OCI-LY7 (cell line): ENCODE results near the gene RHOT1.

Source experiments
- CTCF ChIP-seq: fragments of 200-600 bp; sonication (generic); conservative IDR thresholded peaks from 2 replicates; pipeline ENCODE4 v1.5.1; 2014; ENCODE audit warnings: mild to moderate bottlenecking, antibody characterized with exemption, low read length, moderate library complexity, mixed read lengths
- EZH2phosphoT487 ChIP-seq: fragments of 200-600 bp; sonication (generic); IDR thresholded peaks from 2 replicates; pipeline ENCODE4 v1.6.1; 2018; ENCODE audit warnings: low read depth, borderline replicate concordance, mild to moderate bottlenecking, mixed run types, antibody characterized with exemption, low read length, moderate library complexity, mixed read lengths

GRCh38 chr17:32256701-32257019, 114.4 kb downstream of the RHOT1 start:
- TF ChIP-seq CTCF: no peak
- no peak for TF ChIP-seq EZH2phosphoT487
